Measurements from ENCODE around the gene VIT. TPM values are rescaled to one million over a fixed set of nuclear protein-coding genes. Genes with fewer than 3 reads are reported as not detected.

VIT gene
- total RNA-seq, 5 donors from 2014 or later (not counting 1 experiment from before 2014, with no cell fraction given): 0.14 TPM; not detected in 4

GRCh38 chr2:36740061-36740460 lies 43.6 kb downstream of the VIT start:
- Mint-ChIP-seq H3K4me3 (no peak overlapping the region), H3K4me1 (peaks cover 12 to 14% (median 14%) of the 10 kb centered on the region in 3 donors), H3K27ac (no peak overlapping the region), H3K36me3 (no peaks in the 10 kb centered on the region), H3K9me3 (peaks cover 3 to 7% (median 5%) of the 10 kb centered on the region in 3 donors), H3K27me3 (peaks cover 20 to 53% of the 10 kb centered on the region in 2 donors)
- no peak overlapping the region for H3K4me3 ChIP-seq (ENCODE audit: control insufficient read depth in 1 of 2, extremely low read depth in 1 of 2, low read length in 1 of 2)
- H3K36me3 ChIP-seq (ENCODE audit: control insufficient read depth in 2 of 2, extremely low read depth in 1 of 2, insufficient read depth in 1 of 2, low read length in 1 of 2): no peaks in the 10 kb centered on the region
- DNase-seq: no peak
- H3K9me3 ChIP-seq: no peaks in the 10 kb centered on the region
- no CpG with 5 or more reads among the region's 5 CpGs for WGBS (ENCODE audit: insufficient coverage)
- POLR2A ChIA-PET: no interaction called here
- H3K4me1 ChIP-seq (ENCODE audit: control insufficient read depth in 1 of 2, extremely low read depth in 1 of 2, insufficient read depth in 2 of 2, low read length in 2 of 2): peaks cover 0 to 4% of the 10 kb centered on the region in 2 experiments
- CTCF ChIA-PET: interaction anchor here in 1 of 2 donors (0.9 kb wide), 1 partner anchor 9 kb away, joined by 3 read pairs; no protein-coding TSS in a partner anchor
- no peak for ATAC-seq (replicated peaks in 1 of 4)
- peaks cover 0 to 9% of the 10 kb centered on the region in 2 experiments for H3K27me3 ChIP-seq (replicated peaks in 1 of 2; ENCODE audit: control insufficient read depth in 2 of 2, extremely low read depth in 1 of 2, insufficient read depth in 2 of 2, low read length in 1 of 2)
- H3K27ac ChIP-seq (ENCODE audit: low read length): no peak overlapping the region

DNA sequence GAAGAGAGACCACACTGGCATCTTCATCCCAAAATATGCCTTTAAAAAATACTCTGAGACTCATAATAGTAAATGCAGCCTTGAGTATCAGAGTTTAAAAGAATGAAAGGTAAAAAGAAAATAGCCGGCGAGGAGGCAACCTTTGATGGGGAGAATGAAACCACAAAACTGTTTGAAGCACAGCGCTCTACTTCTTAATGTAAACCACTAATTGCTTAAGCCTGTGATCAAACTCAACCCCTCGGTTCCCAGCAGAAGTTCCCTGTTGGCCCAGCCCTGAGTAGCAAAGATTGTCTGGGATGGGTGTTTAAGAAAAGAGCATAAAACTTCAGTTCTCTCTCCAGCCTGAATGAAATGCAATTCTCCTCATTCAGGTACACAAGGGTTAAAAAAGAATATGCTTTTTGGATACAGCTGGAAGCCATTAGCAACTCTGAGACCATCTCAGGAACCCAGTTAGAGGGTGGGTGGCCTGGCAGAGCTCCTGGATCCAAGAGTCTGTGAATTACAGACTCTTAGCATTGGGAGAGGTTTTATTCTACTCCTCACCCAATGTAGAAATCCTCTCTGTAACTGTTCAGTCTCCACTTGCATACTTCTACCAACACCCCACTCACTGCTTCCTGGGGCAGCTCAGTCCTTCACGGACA lies 44.8 kb downstream of the VIT start:
- no peaks in the 10 kb centered on the region for H3K36me3 ChIP-seq (ENCODE audit: control insufficient read depth in 2 of 2, extremely low read depth in 1 of 2, insufficient read depth in 1 of 2, low read length in 1 of 2)
- DNase-seq: no peak
- 70% methylated on average over 1 of the region's 5 CpGs for WGBS (ENCODE audit: insufficient coverage)
- ATAC-seq (replicated peaks in 1 of 4): no peak
- no peaks in the 10 kb centered on the region for H3K9me3 ChIP-seq
- Mint-ChIP-seq H3K27ac (no peak overlapping the region), H3K4me3 (no peak overlapping the region), H3K9me3 (peaks cover 3 to 7% (median 5%) of the 10 kb centered on the region in 3 donors), H3K4me1 (peaks cover 12 to 14% (median 14%) of the 10 kb centered on the region in 3 donors), H3K36me3 (no peaks in the 10 kb centered on the region), H3K27me3 (peaks cover 28 to 62% of the 10 kb centered on the region in 2 donors)
- H3K27me3 ChIP-seq (replicated peaks in 1 of 2; ENCODE audit: control insufficient read depth in 2 of 2, extremely low read depth in 1 of 2, insufficient read depth in 2 of 2, low read length in 1 of 2): peaks cover 0 to 9% of the 10 kb centered on the region in 2 experiments
- ChIA-PET POLR2A (no interaction called here), CTCF (interaction anchor here in 1 of 2 donors (0.6 kb wide), 1 partner anchor 732 kb away, joined by 3 read pairs; no protein-coding TSS in a partner anchor)
- H3K4me3 ChIP-seq (ENCODE audit: control insufficient read depth in 1 of 2, extremely low read depth in 1 of 2, low read length in 1 of 2): no peak overlapping the region
- H3K4me1 ChIP-seq (ENCODE audit: control insufficient read depth in 1 of 2, extremely low read depth in 1 of 2, insufficient read depth in 2 of 2, low read length in 2 of 2): peaks cover 0 to 4% of the 10 kb centered on the region in 2 experiments
- H3K27ac ChIP-seq (ENCODE audit: low read length): no peak overlapping the region

DNA sequence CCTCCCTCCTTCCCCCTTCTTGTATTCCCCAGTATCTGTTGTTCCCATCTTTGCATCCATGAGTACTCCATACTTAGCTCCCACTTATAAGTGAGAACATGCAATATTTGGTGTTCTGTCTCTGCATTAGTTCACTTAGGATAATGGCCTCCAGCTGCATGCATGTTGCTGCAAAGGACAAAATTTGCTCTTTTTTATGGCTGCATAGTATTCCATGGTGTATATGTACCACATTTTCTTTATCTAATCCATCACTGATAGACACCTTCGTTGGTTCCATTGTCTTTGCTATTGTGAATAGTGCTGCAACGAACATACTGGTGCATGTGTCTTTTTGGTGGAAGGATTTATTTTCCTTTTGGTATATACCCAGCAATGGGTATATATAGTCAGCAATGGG lies 47.4 kb downstream of the VIT start:
- no peak overlapping the region for H3K4me3 Mint-ChIP-seq
- peaks cover 12 to 14% (median 14%) of the 10 kb centered on the region in 3 donors for H3K4me1 Mint-ChIP-seq
- ChIA-PET POLR2A (interaction anchor here in 1 of 2 donors (0.6 kb wide), 1 partner anchor 802 kb away, joined by 3 read pairs; no protein-coding TSS in a partner anchor), CTCF (no interaction called here)
- no peaks in the 10 kb centered on the region for H3K9me3 ChIP-seq
- no peak overlapping the region for H3K27ac Mint-ChIP-seq
- H3K27me3 ChIP-seq (replicated peaks in 1 of 2; ENCODE audit: control insufficient read depth in 2 of 2, extremely low read depth in 1 of 2, insufficient read depth in 2 of 2, low read length in 1 of 2): peaks cover 0 to 9% of the 10 kb centered on the region in 2 experiments
- no peaks in the 10 kb centered on the region for H3K36me3 Mint-ChIP-seq
- peaks cover 0 to 4% of the 10 kb centered on the region in 2 experiments for H3K4me1 ChIP-seq (ENCODE audit: control insufficient read depth in 1 of 2, extremely low read depth in 1 of 2, insufficient read depth in 2 of 2, low read length in 2 of 2)
- no peak for DNase-seq
- WGBS (ENCODE audit: insufficient coverage): no CpG with 5 or more reads among the region's 2 CpGs
- no peaks in the 10 kb centered on the region for H3K36me3 ChIP-seq (ENCODE audit: control insufficient read depth in 2 of 2, extremely low read depth in 1 of 2, insufficient read depth in 1 of 2, low read length in 1 of 2)
- no peak overlapping the region for H3K27ac ChIP-seq (ENCODE audit: low read length)
- peaks cover 3 to 7% (median 5%) of the 10 kb centered on the region in 3 donors for H3K9me3 Mint-ChIP-seq
- peaks cover 47 to 72% of the 10 kb centered on the region in 2 donors for H3K27me3 Mint-ChIP-seq
- no peak for ATAC-seq (replicated peaks in 1 of 4)
- no peak overlapping the region for H3K4me3 ChIP-seq (ENCODE audit: control insufficient read depth in 1 of 2, extremely low read depth in 1 of 2, low read length in 1 of 2)

GRCh38 chr2:36748166-36748565 lies 51.7 kb downstream of the VIT start:
- WGBS (ENCODE audit: insufficient coverage): no CpG with 5 or more reads among the region's 1 CpG
- no peak for DNase-seq
- no peak for ATAC-seq (replicated peaks in 1 of 4)
- Histone ChIP-seq H3K27ac (ENCODE audit: low read length) (no peak overlapping the region), H3K36me3 (ENCODE audit: control insufficient read depth in 2 of 2, extremely low read depth in 1 of 2, insufficient read depth in 1 of 2, low read length in 1 of 2) (no peaks in the 10 kb centered on the region), H3K4me3 (ENCODE audit: control insufficient read depth in 1 of 2, extremely low read depth in 1 of 2, low read length in 1 of 2) (no peak overlapping the region), H3K4me1 (ENCODE audit: control insufficient read depth in 1 of 2, extremely low read depth in 1 of 2, insufficient read depth in 2 of 2, low read length in 2 of 2) (no peaks in the 10 kb centered on the region), H3K9me3 (no peaks in the 10 kb centered on the region), H3K27me3 (replicated peaks in 1 of 2; ENCODE audit: control insufficient read depth in 2 of 2, extremely low read depth in 1 of 2, insufficient read depth in 2 of 2, low read length in 1 of 2) (peaks cover 0 to 5% of the 10 kb centered on the region in 2 experiments)
- ChIA-PET CTCF (interaction anchor here in 1 of 2 donors (0.5 kb wide), 1 partner anchor 1131 kb away, joined by 3 read pairs; no protein-coding TSS in a partner anchor), POLR2A (no interaction called here)
- Mint-ChIP-seq H3K27me3 (peaks cover 70 to 74% of the 10 kb centered on the region in 2 donors), H3K4me3 (no peak overlapping the region), H3K36me3 (no peaks in the 10 kb centered on the region), H3K4me1 (no peaks in the 10 kb centered on the region), H3K27ac (no peak overlapping the region), H3K9me3 (peaks cover 3 to 7% (median 5%) of the 10 kb centered on the region in 3 donors)

- Mint-ChIP-seq H3K4me3 (no peak overlapping the region), H3K4me1 (no peaks in the 10 kb centered on the region), H3K36me3 (no peaks in the 10 kb centered on the region), H3K27me3 (peaks cover 67 to 71% of the 10 kb centered on the region in 2 donors), H3K9me3 (no peaks in the 10 kb centered on the region), H3K27ac (no peak overlapping the region)
- ATAC-seq (replicated peaks in 1 of 4) (no peak), DNase-seq (no peak)
- CTCF ChIA-PET: no interaction called here
- POLR2A ChIA-PET: no interaction called here
- Histone ChIP-seq H3K9me3 (no peaks in the 10 kb centered on the region), H3K4me1 (ENCODE audit: control insufficient read depth in 1 of 2, extremely low read depth in 1 of 2, insufficient read depth in 2 of 2, low read length in 2 of 2) (no peaks in the 10 kb centered on the region), H3K27me3 (replicated peaks in 1 of 2; ENCODE audit: control insufficient read depth in 2 of 2, extremely low read depth in 1 of 2, insufficient read depth in 2 of 2, low read length in 1 of 2) (peaks cover 0 to 7% of the 10 kb centered on the region in 2 experiments), H3K27ac (ENCODE audit: low read length) (no peak overlapping the region), H3K36me3 (ENCODE audit: control insufficient read depth in 2 of 2, extremely low read depth in 1 of 2, insufficient read depth in 1 of 2, low read length in 1 of 2) (no peaks in the 10 kb centered on the region), H3K4me3 (ENCODE audit: control insufficient read depth in 1 of 2, extremely low read depth in 1 of 2, low read length in 1 of 2) (no peak overlapping the region)
- WGBS (ENCODE audit: insufficient coverage): 74% methylated on average over 3 of the region's 5 CpGs
Observed at GRCh38 chr2:36750101-36750500, 53.6 kb downstream of the VIT start.

DNA sequence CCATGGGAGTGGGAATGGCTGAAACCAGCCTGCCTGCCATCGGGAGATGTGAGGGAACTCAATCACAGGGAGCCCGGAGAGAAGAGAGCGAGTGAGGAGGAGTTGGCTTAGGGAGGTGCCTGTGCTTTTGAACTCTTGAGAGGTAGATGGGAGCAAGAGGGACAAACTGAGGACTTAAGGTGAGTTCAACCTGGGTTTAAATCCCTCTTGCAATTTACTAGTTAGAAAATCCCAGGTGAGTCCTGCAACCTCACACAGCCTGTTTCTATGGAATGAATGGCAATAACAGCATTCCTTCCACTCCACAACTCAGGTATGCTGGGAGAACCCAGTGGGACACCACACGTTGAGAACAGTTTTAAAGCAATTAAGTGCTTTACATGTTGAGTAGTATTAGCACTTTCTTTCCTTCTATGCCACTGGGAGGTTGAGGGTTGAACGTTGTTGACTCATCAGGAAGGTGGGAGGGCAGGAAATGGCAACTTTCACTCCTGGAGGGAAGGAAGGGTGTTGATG lies 57.3 kb downstream of the VIT start:
- Mint-ChIP-seq H3K27me3 (peaks cover 39 to 42% of the 10 kb centered on the region in 2 donors), H3K9me3 (no peaks in the 10 kb centered on the region), H3K36me3 (no peaks in the 10 kb centered on the region), H3K4me1 (no peaks in the 10 kb centered on the region), H3K27ac (no peak overlapping the region), H3K4me3 (no peak overlapping the region)
- no peaks in the 10 kb centered on the region for H3K9me3 ChIP-seq
- ChIA-PET POLR2A (no interaction called here), CTCF (no interaction called here)
- no peak overlapping the region for H3K27ac ChIP-seq (ENCODE audit: low read length)
- WGBS (ENCODE audit: insufficient coverage): 73% methylated on average over 2 of the region's 5 CpGs
- no peaks in the 10 kb centered on the region for H3K4me1 ChIP-seq (ENCODE audit: control insufficient read depth in 1 of 2, extremely low read depth in 1 of 2, insufficient read depth in 2 of 2, low read length in 2 of 2)
- no peak overlapping the region for H3K4me3 ChIP-seq (ENCODE audit: control insufficient read depth in 1 of 2, extremely low read depth in 1 of 2, low read length in 1 of 2)
- H3K27me3 ChIP-seq (replicated peaks in 1 of 2; ENCODE audit: control insufficient read depth in 2 of 2, extremely low read depth in 1 of 2, insufficient read depth in 2 of 2, low read length in 1 of 2): peaks cover 0 to 7% of the 10 kb centered on the region in 2 experiments
- DNase-seq (no peak), ATAC-seq (replicated peaks in 1 of 4) (no peak)
- H3K36me3 ChIP-seq (ENCODE audit: control insufficient read depth in 2 of 2, extremely low read depth in 1 of 2, insufficient read depth in 1 of 2, low read length in 1 of 2): no peaks in the 10 kb centered on the region
